DND-41 (cell line): ENCODE measurements around the gene PRXL2A.

Source experiments
- ATAC-seq: fragments of 200-7000 bp; cut with Tn5 transposase; 3 replicates; pipeline ENCODE4 v1.9.1; 2021; ENCODE audit warnings: low read depth; ENCODE audit not compliant: insufficient read depth
- DNase-seq: peaks from one replicate; pipeline ENCODE4 v3.0.0-alpha.2; 2020
- H2AFZ ChIP-seq: 2 replicates; pipeline ENCODE4 v1.6.0; 2012; ENCODE audit warnings: low read depth, low read length
- H3K27ac ChIP-seq: 2 replicates; pipeline ENCODE4 v1.5.1; 2012; ENCODE audit warnings: low read length, inconsistent platforms
- H3K27me3 ChIP-seq: fragments of 200-600 bp; sonication (generic); 2 replicates; pipeline ENCODE4 v1.6.0; 2012; ENCODE audit warnings: low read length, mild to moderate bottlenecking, inconsistent platforms; ENCODE audit not compliant: insufficient read depth, poor library complexity
- H3K36me3 ChIP-seq: 2 replicates; pipeline ENCODE4 v1.5.1; 2012; ENCODE audit warnings: low read length, inconsistent platforms; ENCODE audit not compliant: insufficient read depth
- H3K4me1 ChIP-seq: 2 replicates; pipeline ENCODE4 v1.5.1; 2012; ENCODE audit warnings: mild to moderate bottlenecking, low read length; ENCODE audit not compliant: insufficient read depth
- H3K4me2 ChIP-seq: 2 replicates; pipeline ENCODE4 v1.6.0; 2012; ENCODE audit warnings: mild to moderate bottlenecking, moderate library complexity, low read length, inconsistent platforms; ENCODE audit not compliant: insufficient read depth
- H3K4me3 ChIP-seq, 2 experiments: fragments of 200-600 bp in 1 of 2; shearing (Covaris generic) in 1 of 2; 2 replicates each; pipeline ENCODE4 v1.5.1; 2012 to 2016; ENCODE audit warnings: inconsistent platforms in 2 of 2, low read length in 2 of 2, mild to moderate bottlenecking in 2 of 2, low read depth in 1 of 2, moderate library complexity in 1 of 2
- H3K79me2 ChIP-seq: 2 replicates; pipeline ENCODE4 v1.6.0; 2012; ENCODE audit warnings: low read length, inconsistent platforms; ENCODE audit not compliant: insufficient read depth
- H3K9ac ChIP-seq: 2 replicates; pipeline ENCODE4 v1.6.0; 2012; ENCODE audit warnings: low read depth, mild to moderate bottlenecking, inconsistent platforms, low read length, moderate library complexity
- H3K9me3 ChIP-seq: 2 replicates; pipeline ENCODE4 v1.5.1; 2012; ENCODE audit warnings: low read length, moderate library complexity, mild to moderate bottlenecking, inconsistent platforms; ENCODE audit not compliant: insufficient read depth, severe bottlenecking
- H4K20me1 ChIP-seq: 2 replicates; pipeline ENCODE4 v1.6.0; 2012; ENCODE audit warnings: low read length; ENCODE audit not compliant: insufficient read depth
- EZH2 ChIP-seq: IDR thresholded peaks from 3 replicates; pipeline ENCODE4 v1.6.1; 2012; ENCODE audit warnings: borderline replicate concordance, low read depth, mild to moderate bottlenecking, moderate library complexity, low read length, inconsistent platforms; ENCODE audit not compliant: severe bottlenecking
- TF ChIP-seq, protein P1 (sequence below): IDR thresholded peaks from 2 replicates; pipeline ENCODE4 v1.5.1; 2012; ENCODE audit warnings: borderline replicate concordance, low read length, moderate library complexity, mild to moderate bottlenecking; ENCODE audit not compliant: poor library complexity, severe bottlenecking; ENCODE audit errors: extremely low read depth

Gene PRXL2A

DNA sequence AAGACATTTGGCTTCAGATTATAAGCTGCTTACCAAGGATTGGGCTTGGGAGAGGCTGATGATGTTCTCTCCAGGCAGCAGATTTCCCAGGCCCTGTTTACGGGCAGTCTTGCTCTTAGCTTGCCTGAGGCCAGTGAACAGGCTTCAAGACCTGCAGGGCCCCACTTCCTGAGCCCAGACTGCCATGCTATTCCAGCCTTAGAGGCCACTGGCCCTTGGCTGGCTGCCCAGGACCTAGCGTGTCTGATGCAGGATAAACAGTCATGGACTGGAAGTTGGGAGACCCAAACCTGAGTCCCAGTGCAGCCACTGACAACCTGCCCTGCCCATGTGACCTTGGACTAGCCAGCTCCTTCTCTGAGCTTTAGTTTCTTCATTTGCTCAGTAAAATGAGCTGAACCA, 2.9 kb downstream of the PRXL2A start:
- no peak for DNase-seq
- H3K9ac ChIP-seq: no peak overlapping the region
- no peak overlapping the region for H3K27ac ChIP-seq

DNA sequence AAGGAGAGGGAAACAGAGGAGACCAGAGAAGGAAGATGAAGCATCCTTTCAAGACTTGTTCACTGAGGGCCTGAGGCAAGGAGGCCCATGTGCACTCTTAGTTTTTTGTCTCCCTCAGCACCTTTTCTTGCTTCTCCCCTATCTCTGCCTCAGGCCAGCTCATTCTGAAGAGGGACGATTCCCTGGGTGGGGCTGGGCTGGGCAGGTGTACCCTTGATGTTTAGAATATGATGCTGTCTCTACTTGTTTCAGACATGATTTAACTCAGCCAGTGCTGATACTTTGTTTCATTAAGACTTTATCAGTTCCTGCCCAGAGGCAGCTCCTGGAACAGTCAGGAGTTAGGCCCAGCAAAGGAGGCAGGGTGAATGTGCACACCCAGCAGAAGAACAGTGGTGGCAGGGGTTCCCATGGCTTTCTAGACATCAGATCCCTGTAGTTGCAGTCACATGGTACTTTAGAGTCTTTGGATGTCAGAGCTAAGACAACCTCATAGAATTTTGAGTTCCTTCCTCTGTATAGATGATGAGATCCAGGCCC, 3.4 kb downstream of the PRXL2A start:
- Histone ChIP-seq H3K79me2 (peaks cover 28% of the 10 kb centered on the region; the same call in 1 of the 2 replicates), H3K27me3 (no peaks in the 10 kb centered on the region), H3K4me2 (no peak overlapping the region), H3K4me3 (no peak overlapping the region), H3K27ac (no peak overlapping the region), H3K9ac (no peak overlapping the region), H2AFZ (no peak overlapping the region), H4K20me1 (peaks cover 13% of the 10 kb centered on the region; the same call in 1 of the 2 replicates), H3K36me3 (peaks cover 3% of the 10 kb centered on the region; the same call in 1 of the 2 replicates), H3K9me3 (no peaks in the 10 kb centered on the region), H3K4me1 (peaks cover 39% of the 10 kb centered on the region)
- no peak for DNase-seq
- ATAC-seq: no peak
- TF ChIP-seq EZH2: no peak
- TF ChIP-seq, protein P1, sequence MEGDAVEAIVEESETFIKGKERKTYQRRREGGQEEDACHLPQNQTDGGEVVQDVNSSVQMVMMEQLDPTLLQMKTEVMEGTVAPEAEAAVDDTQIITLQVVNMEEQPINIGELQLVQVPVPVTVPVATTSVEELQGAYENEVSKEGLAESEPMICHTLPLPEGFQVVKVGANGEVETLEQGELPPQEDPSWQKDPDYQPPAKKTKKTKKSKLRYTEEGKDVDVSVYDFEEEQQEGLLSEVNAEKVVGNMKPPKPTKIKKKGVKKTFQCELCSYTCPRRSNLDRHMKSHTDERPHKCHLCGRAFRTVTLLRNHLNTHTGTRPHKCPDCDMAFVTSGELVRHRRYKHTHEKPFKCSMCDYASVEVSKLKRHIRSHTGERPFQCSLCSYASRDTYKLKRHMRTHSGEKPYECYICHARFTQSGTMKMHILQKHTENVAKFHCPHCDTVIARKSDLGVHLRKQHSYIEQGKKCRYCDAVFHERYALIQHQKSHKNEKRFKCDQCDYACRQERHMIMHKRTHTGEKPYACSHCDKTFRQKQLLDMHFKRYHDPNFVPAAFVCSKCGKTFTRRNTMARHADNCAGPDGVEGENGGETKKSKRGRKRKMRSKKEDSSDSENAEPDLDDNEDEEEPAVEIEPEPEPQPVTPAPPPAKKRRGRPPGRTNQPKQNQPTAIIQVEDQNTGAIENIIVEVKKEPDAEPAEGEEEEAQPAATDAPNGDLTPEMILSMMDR: no peak

More for the DNA sequence above, 2.9 kb downstream of the PRXL2A start:
- H3K4me3 ChIP-seq: no peak overlapping the region
- H3K79me2 ChIP-seq: peaks cover 28% of the 10 kb centered on the region; the same call in 1 of the 2 replicates
- H3K36me3 ChIP-seq: peaks cover 3% of the 10 kb centered on the region; the same call in 1 of the 2 replicates
- no peak overlapping the region for H2AFZ ChIP-seq
- H3K4me1 ChIP-seq: peaks cover 39% of the 10 kb centered on the region
- TF ChIP-seq, protein P1: no peak
- no peak for TF ChIP-seq EZH2
- no peak for ATAC-seq
- H4K20me1 ChIP-seq: peaks cover 13% of the 10 kb centered on the region; the same call in 1 of the 2 replicates
- no peaks in the 10 kb centered on the region for H3K27me3 ChIP-seq
- H3K9me3 ChIP-seq: no peaks in the 10 kb centered on the region
- 0 out of 2 replicates have a peak overlapping the region, but pooled peaks have one; percentile 12 for H3K4me2 ChIP-seq

DNA sequence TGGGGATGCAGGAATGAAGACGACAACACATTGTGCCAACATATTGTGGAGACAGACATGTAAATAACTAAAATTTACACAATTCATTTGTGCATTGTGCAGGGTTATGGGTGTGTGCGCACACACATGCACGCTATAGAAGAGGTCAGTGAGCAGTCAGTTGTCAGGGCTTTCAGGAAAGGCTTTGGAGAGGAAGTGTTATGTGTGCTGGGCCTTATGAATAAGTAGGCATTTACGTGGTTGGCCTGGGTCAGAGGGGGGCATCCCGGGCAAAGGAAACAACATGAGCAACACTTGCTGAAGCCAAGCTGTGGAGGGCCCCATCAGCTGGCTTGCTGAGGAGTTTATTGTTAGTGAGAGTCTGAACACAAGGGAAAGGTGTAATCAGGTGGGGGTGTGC, 4.1 kb downstream of the PRXL2A start:
- no peak for TF ChIP-seq EZH2
- TF ChIP-seq, protein P1: no peak
- Histone ChIP-seq H3K4me2 (no peak overlapping the region), H3K4me3 (no peak overlapping the region), H3K9ac (no peak overlapping the region), H3K9me3 (no peaks in the 10 kb centered on the region), H3K79me2 (peaks cover 28% of the 10 kb centered on the region; the same call in 1 of the 2 replicates), H3K36me3 (peaks cover 3% of the 10 kb centered on the region; the same call in 1 of the 2 replicates), H3K27me3 (no peaks in the 10 kb centered on the region), H3K27ac (no peak overlapping the region), H2AFZ (no peak overlapping the region), H3K4me1 (peaks cover 39% of the 10 kb centered on the region), H4K20me1 (peaks cover 13% of the 10 kb centered on the region; the same call in 1 of the 2 replicates)
- ATAC-seq: no peak
- no peak for DNase-seq
